GM18517 (cell line): ENCODE data around the gene CTSF.
"Not testable (repeated sequence)": the region's sequence is repeated elsewhere in the genome, so short reads cannot be mapped to it uniquely, and the experiment has no call there.

Source experiments
- ATAC-seq: cut with Tn5 transposase; IDR thresholded peaks from one replicate; pipeline ENCODE4 v1.9.1; 2021; ENCODE audit warnings: mild to moderate bottlenecking, moderate library complexity; ENCODE audit not compliant: unreplicated experiment

Gene CTSF

GRCh38 chr11:66589996-66590675 is 21.7 kb upstream of the CTSF start:
- no peak for ATAC-seq

GRCh38 chr11:66589315-66589714 is 20.9 kb upstream of the CTSF start:
- not testable (repeated sequence) for ATAC-seq

GRCh38 chr11:66586136-66586535 is 17.7 kb upstream of the CTSF start:
- no peak for ATAC-seq

- ATAC-seq = not testable (repeated sequence)
These were observed 17.0 kb upstream of the CTSF start for GRCh38 chr11:66585447-66585846.

GRCh38 chr11:66582565-66583147 is 14.2 kb upstream of the CTSF start:
- not testable (repeated sequence) for ATAC-seq

- ATAC-seq = no peak
These were observed 12.9 kb upstream of the CTSF start for GRCh38 chr11:66581261-66581660.

GRCh38 chr11:66580803-66581202 is 12.4 kb upstream of the CTSF start:
- ATAC-seq = no peak

- no peak for ATAC-seq
These were observed 10.7 kb upstream of the CTSF start for GRCh38 chr11:66579017-66579606.

- ATAC-seq = no peak
These were observed 2.4 kb upstream of the CTSF start for GRCh38 chr11:66570850-66571180.

GRCh38 chr11:66570079-66570849 is 1.9 kb upstream of the CTSF start:
- ATAC-seq = no peak

GRCh38 chr11:66569076-66569475 is 670 bp upstream of the CTSF start:
- no peak for ATAC-seq

- ATAC-seq = no peak
These were observed 651 bp downstream of the CTSF start for GRCh38 chr11:66567787-66568123.

GRCh38 chr11:66566221-66566620 is 2.2 kb downstream of the CTSF start:
- ATAC-seq = no peak

GRCh38 chr11:66564984-66565383 is 3.4 kb downstream of the CTSF start:
- ATAC-seq = no peak

GRCh38 chr11:66564538-66564937 is 3.9 kb downstream of the CTSF start:
- no peak for ATAC-seq

GRCh38 chr11:66563832-66564231 is 4.6 kb downstream of the CTSF start:
- no peak for ATAC-seq

GRCh38 chr11:66562907-66563583 is 5.4 kb downstream of the CTSF start:
- ATAC-seq = no peak

- no peak for ATAC-seq
These were observed 6.1 kb downstream of the CTSF start for GRCh38 chr11:66562275-66562674.

- no peak for ATAC-seq
These were observed 6.5 kb downstream of the CTSF start for GRCh38 chr11:66561975-66562248.

- no peak for ATAC-seq
These were observed 7.0 kb downstream of the CTSF start for GRCh38 chr11:66561178-66561974.
